Thyroid gland (tissue), 4 donors: ENCODE results near the gene HLA-DMB.

Experiments
- CTCF ChIP-seq, 6 experiments: fragments of 200-600 bp in 3 of 6; fragments of 450-650 bp in 3 of 6; sonication (generic) in 3 of 6; IDR thresholded peaks; one replicate each; pipeline ENCODE4 v1.5.1; 2016 to 2019; ENCODE audit warnings: antibody characterized with exemption in 6 of 6, mild to moderate bottlenecking in 2 of 6, inconsistent platforms in 1 of 6, moderate library complexity in 1 of 6
- POLR2A ChIP-seq, 2 donors: fragments of 450-650 bp; IDR thresholded peaks; one replicate each; pipeline ENCODE4 v1.6.1; 2017; ENCODE audit warnings: antibody characterized with exemption in 2 of 2, mild to moderate bottlenecking in 2 of 2, moderate library complexity in 1 of 2

GRCh38 chr6:32977953-32978324 is 37.1 kb upstream of the HLA-DMB start:
- TF ChIP-seq CTCF (IDR thresholded peaks at IDR 0.05) (no peak), POLR2A (IDR thresholded peaks at IDR 0.05) (no peak)
